Glomerular visceral epithelial cell (primary cell): ENCODE data around the gene FLRT1.

ENCODE experiments used
- DNase-seq: peaks from one replicate; pipeline ENCODE4 v3.0.0-alpha.2; 2016; ENCODE audit errors: extremely low spot score

FLRT1 gene, protein sequence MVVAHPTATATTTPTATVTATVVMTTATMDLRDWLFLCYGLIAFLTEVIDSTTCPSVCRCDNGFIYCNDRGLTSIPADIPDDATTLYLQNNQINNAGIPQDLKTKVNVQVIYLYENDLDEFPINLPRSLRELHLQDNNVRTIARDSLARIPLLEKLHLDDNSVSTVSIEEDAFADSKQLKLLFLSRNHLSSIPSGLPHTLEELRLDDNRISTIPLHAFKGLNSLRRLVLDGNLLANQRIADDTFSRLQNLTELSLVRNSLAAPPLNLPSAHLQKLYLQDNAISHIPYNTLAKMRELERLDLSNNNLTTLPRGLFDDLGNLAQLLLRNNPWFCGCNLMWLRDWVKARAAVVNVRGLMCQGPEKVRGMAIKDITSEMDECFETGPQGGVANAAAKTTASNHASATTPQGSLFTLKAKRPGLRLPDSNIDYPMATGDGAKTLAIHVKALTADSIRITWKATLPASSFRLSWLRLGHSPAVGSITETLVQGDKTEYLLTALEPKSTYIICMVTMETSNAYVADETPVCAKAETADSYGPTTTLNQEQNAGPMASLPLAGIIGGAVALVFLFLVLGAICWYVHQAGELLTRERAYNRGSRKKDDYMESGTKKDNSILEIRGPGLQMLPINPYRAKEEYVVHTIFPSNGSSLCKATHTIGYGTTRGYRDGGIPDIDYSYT

GRCh38 chr11:64035576-64035975 is at the start of gene FLRT1:
FLRT1 (plus strand) TSS chr11:64035931; CDS start chr11:64116268, 80,337 bp downstream.
- no peak for DNase-seq

DNA sequence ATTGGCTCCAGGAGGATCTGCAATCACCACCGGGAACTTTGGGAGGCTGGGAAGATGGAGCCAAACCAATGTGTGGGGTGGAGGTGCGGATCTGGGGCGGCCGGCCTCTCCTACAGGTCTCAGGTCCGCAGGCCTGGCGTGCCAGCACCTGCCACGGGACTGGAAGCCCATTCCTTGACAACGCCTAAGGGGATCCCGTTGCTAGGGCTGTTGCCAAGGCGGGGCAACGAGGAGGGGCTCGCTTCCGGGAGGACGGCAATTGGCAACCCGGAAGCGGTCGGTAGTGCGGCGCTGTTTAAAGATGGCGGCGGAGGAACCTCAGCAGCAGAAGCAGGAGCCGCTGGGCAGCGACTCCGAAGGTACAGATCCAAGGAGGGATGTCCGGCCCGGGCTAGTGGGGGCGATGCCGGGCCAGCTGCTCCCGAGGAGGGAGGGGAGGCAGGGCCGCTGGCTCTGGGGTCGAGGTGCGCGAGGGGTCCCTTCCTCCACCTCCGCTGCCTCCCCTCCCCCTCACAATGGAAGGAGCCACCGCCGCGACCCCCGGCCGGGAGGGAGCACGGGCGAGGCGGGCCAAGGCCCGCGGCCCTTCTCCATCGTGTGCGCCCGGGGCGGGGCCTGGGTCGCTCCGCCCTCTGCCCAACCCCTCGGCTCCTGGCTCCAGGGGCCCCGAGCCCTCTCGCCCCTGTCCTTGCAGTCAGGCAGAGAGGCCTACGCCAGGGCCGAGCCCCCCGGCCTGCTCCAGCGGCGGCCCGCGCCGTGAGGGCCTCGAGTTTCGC is 49.4 kb upstream of the FLRT1 start, which contains the start of gene OTUB1:
TSS of gene OTUB1 (plus strand) at position 283 of the 776 bp plus-strand sequence. CDS start at position 302, 19 bp downstream.
- peak; percentile 91 for DNase-seq

GRCh38 chr11:63986932-63987513 is 48.7 kb upstream of the FLRT1 start:
- DNase-seq: no peak

GRCh38 chr11:63991558-63991957 is 44.2 kb upstream of the FLRT1 start:
- no peak for DNase-seq

GRCh38 chr11:63993100-63993499 is 42.6 kb upstream of the FLRT1 start:
- no peak for DNase-seq

- no peak for DNase-seq
Observed at GRCh38 chr11:63993993-63994392, 41.7 kb upstream of the FLRT1 start.

DNA sequence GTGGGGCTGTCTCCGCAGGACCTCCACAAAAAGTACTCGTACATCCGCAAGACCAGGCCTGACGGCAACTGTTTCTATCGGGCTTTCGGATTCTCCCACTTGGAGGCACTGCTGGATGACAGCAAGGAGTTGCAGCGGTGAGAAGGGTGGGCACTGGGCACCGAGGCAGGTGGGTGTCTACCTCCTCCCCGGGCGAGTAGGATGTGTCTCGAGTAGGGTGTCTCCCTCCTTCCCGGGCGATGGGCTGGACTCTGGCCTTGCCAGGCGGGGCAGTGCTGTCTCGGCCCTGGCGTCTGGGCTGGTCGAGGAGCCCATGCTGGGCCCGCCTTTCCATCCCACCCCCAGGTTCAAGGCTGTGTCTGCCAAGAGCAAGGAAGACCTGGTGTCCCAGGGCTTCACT is 39.2 kb upstream of the FLRT1 start:
- DNase-seq: no peak

DNA sequence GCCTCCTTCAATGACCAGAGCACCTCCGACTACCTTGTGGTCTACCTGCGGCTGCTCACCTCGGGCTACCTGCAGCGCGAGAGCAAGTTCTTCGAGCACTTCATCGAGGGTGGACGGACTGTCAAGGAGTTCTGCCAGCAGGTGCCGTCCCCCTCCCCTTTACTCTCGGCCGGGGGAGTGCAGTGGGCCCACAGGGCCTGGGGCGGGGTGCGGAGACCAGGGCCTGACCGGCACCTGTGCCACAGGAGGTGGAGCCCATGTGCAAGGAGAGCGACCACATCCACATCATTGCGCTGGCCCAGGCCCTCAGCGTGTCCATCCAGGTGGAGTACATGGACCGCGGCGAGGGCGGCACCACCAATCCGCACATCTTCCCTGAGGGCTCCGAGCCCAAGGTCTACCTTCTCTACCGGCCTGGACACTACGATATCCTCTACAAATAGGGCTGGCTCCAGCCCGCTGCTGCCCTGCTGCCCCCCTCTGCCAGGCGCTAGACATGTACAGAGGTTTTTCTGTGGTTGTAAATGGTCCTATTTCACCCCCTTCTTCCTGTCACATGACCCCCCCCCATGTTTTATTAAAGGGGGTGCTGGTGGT is 38.5 kb upstream of the FLRT1 start:
- no peak for DNase-seq

DNA sequence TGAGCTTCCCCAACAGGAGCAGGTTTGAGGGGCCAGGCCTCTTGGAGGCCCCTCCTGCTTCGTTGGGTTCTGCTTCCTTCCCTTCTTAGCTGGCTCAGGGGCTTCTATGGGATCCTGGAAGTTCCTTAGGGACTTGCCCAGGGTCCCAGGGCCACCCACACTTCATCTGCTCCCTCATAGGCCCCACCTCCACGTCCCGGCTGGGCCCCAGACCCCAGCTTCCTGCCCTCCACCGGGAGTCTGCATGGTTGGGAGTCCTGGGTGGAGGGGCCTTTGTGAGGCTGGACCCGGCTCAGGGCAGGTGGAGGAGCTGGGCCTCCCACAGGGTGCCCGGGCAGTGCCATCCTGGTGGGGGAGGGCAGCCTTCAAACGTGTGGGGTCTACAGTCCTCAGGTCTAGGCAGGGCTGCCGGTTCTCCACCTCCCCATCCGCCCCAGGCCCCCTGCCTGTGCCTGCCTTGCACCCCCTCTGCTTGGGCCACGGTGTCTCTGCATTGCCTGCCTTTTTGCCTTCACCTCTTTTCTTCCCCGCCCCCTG is 37.9 kb upstream of the FLRT1 start:
- DNase-seq: no peak

DNA sequence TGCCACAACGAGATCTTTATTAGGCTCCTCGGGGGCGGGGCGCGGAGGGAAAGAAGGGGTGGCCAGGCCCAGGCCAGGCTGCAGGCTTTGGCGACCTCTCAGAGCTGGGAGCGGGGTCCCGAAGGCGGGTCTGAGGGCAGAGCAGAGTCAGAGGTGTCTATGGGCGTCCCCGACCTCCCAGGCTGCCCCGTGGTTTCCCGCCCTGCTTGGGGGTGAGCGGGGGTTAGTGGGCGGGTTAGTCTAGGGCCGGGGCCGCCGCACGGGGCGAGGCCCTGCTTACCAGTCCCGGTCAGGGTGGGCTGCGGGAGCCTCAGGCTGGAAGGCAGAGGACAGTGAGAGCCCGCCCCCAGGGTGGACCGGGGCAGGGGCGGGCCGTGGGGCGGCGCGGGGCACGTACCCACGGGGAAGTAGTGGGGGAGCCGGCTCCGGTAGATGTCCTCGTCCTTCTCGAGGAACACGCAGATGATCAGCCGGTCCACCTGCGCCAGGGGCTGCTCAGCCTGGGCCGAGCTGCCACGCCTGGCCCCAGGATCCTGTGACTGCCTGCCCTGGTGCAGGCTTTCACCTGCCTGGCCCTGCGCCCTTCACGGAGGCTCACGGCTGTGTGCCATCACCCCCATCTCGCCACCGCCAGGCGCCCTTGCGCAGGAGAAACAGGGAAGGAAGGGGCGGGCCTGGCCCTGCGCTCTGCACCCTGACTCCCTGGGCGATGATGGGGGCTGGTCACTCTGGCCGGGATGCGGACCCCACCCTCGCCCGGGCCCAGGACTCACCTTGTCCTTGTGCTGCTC is 37.0 kb upstream of the FLRT1 start:
- DNase-seq: no peak

DNA sequence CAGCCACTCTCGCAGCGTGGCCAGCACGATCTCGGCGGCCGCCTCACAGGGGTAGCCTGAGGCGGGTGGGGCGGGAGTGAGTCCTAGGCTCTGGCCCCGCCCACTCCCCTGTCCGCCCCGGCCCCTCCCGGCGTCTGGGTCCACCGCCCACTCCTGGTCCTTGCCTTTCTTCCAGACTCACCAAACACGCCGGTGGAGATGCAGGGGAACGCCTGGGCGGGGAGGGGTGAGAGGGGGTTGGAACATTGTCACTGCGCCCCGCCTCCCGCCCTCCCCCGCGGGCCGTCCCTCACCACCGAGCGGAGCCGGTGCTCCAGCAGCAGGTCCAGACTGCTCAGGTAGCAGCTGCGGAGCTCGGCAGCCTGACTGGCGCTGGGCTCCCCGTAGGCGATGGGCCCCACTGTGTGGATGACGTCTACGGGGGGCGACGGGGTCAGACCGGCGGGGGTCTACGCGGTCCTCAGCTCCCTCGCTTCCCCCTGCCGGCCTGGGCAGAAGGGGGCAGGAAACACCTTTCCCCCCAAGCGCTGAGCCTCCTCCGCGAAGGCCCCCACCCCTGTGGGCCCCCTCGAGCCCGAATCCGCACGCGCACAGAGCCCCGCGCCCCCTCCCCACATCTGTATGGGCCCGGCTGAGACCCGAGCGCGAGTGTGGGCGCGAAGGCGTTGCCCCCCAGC is 36.2 kb upstream of the FLRT1 start:
- DNase-seq: no peak

- DNase-seq: no peak
Observed at GRCh38 chr11:64000026-64000739, 35.5 kb upstream of the FLRT1 start.

GRCh38 chr11:64000740-64001483 is 34.8 kb upstream of the FLRT1 start:
- DNase-seq: no peak

- peak; percentile 15 for DNase-seq
Observed at GRCh38 chr11:64001484-64002420, 34.0 kb upstream of the FLRT1 start.

DNA sequence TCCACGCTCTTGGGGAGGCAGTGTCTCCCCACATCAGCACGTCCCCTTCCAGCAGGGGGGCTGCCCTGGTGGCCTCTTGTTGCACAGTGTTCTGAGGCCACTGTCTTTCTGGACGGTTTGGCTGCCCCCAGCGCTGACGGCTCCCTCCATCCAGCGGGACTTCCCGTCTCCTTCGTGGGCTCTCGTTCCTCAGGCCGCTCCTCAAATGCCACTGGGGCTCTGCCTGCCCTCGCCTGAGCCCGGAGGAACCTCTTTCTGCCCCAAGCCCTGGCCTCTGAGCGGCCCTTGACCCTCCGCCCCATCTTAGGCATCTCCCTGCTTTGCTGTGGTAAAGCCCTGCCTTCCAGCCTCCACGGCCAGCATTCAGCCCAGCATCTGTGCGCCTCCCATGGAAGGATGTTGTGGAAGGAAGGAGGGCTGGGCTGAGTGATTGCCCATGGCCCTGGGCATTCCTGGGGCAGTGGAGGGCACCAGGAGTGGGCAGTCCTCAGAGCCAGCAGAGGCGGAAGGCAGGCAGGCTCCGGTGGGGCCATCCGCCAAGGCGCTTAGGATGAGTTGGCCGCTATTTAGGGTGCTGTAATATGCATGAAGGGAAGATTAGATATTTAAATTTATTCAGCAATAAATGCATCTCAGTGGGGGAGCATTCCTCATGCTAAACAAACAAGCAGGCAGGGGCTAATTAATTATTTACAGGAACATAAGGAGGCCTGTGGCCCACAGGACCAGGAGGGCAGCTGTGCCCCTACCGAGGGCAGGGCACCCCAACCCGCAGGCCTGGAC is 31.7 kb upstream of the FLRT1 start:
- DNase-seq: no peak

GRCh38 chr11:64004590-64004984 is 31.1 kb upstream of the FLRT1 start:
- no peak for DNase-seq

GRCh38 chr11:64005691-64006090 is 30.0 kb upstream of the FLRT1 start:
- DNase-seq: no peak
